Lower lobe of right lung (tissue), 2 donors: ENCODE data around the gene COLGALT1. TPM values are rescaled to one million over a fixed set of nuclear protein-coding genes. Genes with fewer than 3 reads are reported as not detected.

Experiments used
- ATAC-seq, 2 donors: fragments of 200-7000 bp; cut with Tn5 transposase; one replicate each; pipeline ENCODE4 v1.9.1; 2020 to 2022; ENCODE audit warnings: mild to moderate bottlenecking in 2 of 2, moderate library complexity in 2 of 2
- DNase-seq: peaks from one replicate; pipeline ENCODE4 v3.0.0-alpha.2; 2020
- H3K27ac ChIP-seq: fragments of 200-600 bp; one replicate; pipeline ENCODE4 v1.8.0; 2022
- H3K27me3 ChIP-seq: fragments of 200-600 bp; one replicate; pipeline ENCODE4 v1.8.0; 2022; ENCODE audit warnings: low read depth
- H3K36me3 ChIP-seq: fragments of 200-600 bp; one replicate; pipeline ENCODE4 v1.8.0; 2022; ENCODE audit warnings: mild to moderate bottlenecking
- H3K4me1 ChIP-seq: fragments of 200-600 bp; one replicate; pipeline ENCODE4 v1.8.0; 2022
- H3K4me3 ChIP-seq: fragments of 200-600 bp; one replicate; pipeline ENCODE4 v1.8.0; 2022; ENCODE audit warnings: mild to moderate bottlenecking
- H3K9me3 ChIP-seq: fragments of 200-600 bp; one replicate; pipeline ENCODE4 v1.8.0; 2022
- CTCF ChIP-seq: fragments of 200-600 bp; IDR thresholded peaks from one replicate; pipeline ENCODE4 v1.8.0; 2022; ENCODE audit warnings: antibody characterized with exemption, mild to moderate bottlenecking
- intact Hi-C: fragments of 100-400 bp; cut with DNase I; formaldehyde crosslinking; loops from one replicate; pipeline ENCODE4 v1.11.0; 2022
- total RNA-seq: library from RNA; stranded (reverse); fragmentation: NEBNext Ultra II Directional; extraction: Animal tissue kit (Norgen Biotek cat#: 25700); gene quantifications from one replicate; pipeline ENCODE4 v1.2.1, GENCODE V29; 2021
- donor health status: DM: no; HTN: yes; CAD: no; lungs with severe emphysema.

The COLGALT1 gene
- total RNA-seq, 1 donor from 2014 or later, result 142 TPM

- DNase-seq, result peak; percentile 85
- Histone ChIP-seq H3K4me3 (peak overlapping the region; percentile 4), H3K27me3 (no peaks in the 10 kb centered on the region), H3K9me3 (peaks cover 3% of the 10 kb centered on the region), H3K4me1 (peaks cover 22% of the 10 kb centered on the region), H3K36me3 (peaks cover 18% of the 10 kb centered on the region), H3K27ac (peak overlapping the region; percentile 83)
- no peak for TF ChIP-seq CTCF
- intact Hi-C loops, result no loop called here
- peak; percentile 82 to 88 for ATAC-seq
These were observed 32.2 kb upstream of the COLGALT1 start for GRCh38 chr19:17522988-17523872.

GRCh38 chr19:17524651-17525050, 30.8 kb upstream of the COLGALT1 start:
- intact Hi-C loops, result no loop called here
- peaks cover 9% of the 10 kb centered on the region for H3K27me3 ChIP-seq
- H3K4me1 ChIP-seq, result peaks cover 22% of the 10 kb centered on the region
- ATAC-seq (no peak), DNase-seq (no peak)
- no peak overlapping the region for H3K4me3 ChIP-seq
- H3K9me3 ChIP-seq, result no peaks in the 10 kb centered on the region
- H3K36me3 ChIP-seq, result peaks cover 13% of the 10 kb centered on the region
- H3K27ac ChIP-seq, result no peak overlapping the region
- no peak for TF ChIP-seq CTCF

GRCh38 chr19:17525141-17525540, 30.3 kb upstream of the COLGALT1 start:
- H3K4me1 ChIP-seq, result peaks cover 22% of the 10 kb centered on the region
- TF ChIP-seq CTCF, result no peak
- peaks cover 9% of the 10 kb centered on the region for H3K36me3 ChIP-seq
- H3K9me3 ChIP-seq, result no peaks in the 10 kb centered on the region
- no peak for ATAC-seq
- H3K27me3 ChIP-seq, result peaks cover 9% of the 10 kb centered on the region
- DNase-seq, result no peak
- no peak overlapping the region for H3K27ac ChIP-seq
- intact Hi-C loops, result no loop called here
- no peak overlapping the region for H3K4me3 ChIP-seq

- TF ChIP-seq CTCF, result no peak
- H3K4me1 ChIP-seq, result peaks cover 22% of the 10 kb centered on the region
- no peak overlapping the region for H3K27ac ChIP-seq
- intact Hi-C loops, result no loop called here
- DNase-seq (no peak), ATAC-seq (no peak)
- no peak overlapping the region for H3K4me3 ChIP-seq
- H3K36me3 ChIP-seq, result no peaks in the 10 kb centered on the region
- H3K9me3 ChIP-seq, result no peaks in the 10 kb centered on the region
- H3K27me3 ChIP-seq, result peaks cover 11% of the 10 kb centered on the region
These were observed 28.5 kb upstream of the COLGALT1 start for GRCh38 chr19:17526922-17527321.

GRCh38 chr19:17527326-17527725, 28.1 kb upstream of the COLGALT1 start:
- ATAC-seq (no peak), DNase-seq (no peak)
- H3K36me3 ChIP-seq, result no peaks in the 10 kb centered on the region
- H3K27me3 ChIP-seq, result peaks cover 12% of the 10 kb centered on the region
- no peak for TF ChIP-seq CTCF
- H3K9me3 ChIP-seq, result no peaks in the 10 kb centered on the region
- H3K4me3 ChIP-seq, result no peak overlapping the region
- no peak overlapping the region for H3K27ac ChIP-seq
- intact Hi-C loops, result no loop called here
- H3K4me1 ChIP-seq, result peaks cover 20% of the 10 kb centered on the region
